Endothelial cell of umbilical vein (primary cell): ENCODE results near the gene AGBL5. TPM values are rescaled to one million over a fixed set of nuclear protein-coding genes. Genes with fewer than 3 reads are reported as not detected.
A peak's percentile ranks its signal among the peaks of the same experiment; 100 is the strongest.

Source experiments
- BruUV-seq: library from RNA; stranded (reverse); fragments of 400-500 nt; replicated peaks from 2 replicates; lab custom pipeline; 2021; lab: Mats Ljungman, UMichigan
- CTCF ChIA-PET: fragments of 300-600, 350-600 bp; sonication (Branson Sonifier 250); formaldehyde crosslinking; loops from one replicate; lab custom pipeline; 2021; ENCODE audit warnings: antibody characterized with exemption, inconsistent platforms; lab: Charles Lee
- POLR2A ChIA-PET: fragments of 300-600, 350-600 bp; sonication (Branson Sonifier 250); formaldehyde crosslinking; loops from one replicate; lab custom pipeline; 2021; ENCODE audit warnings: antibody characterized with exemption, inconsistent platforms; lab: Charles Lee
- DNase-seq: peaks from one replicate; pipeline ENCODE4 v3.0.0-alpha.2; 2011; ENCODE audit warnings: low read depth, low spot score
- FAIRE-seq: peaks from 2 replicates; lab custom pipeline; 2011; peaks lifted over from hg19 to GRCh38; lab: Jason Lieb, UNC
- H2AFZ ChIP-seq: 2 replicates; pipeline ENCODE4 v1.6.0; 2012; ENCODE audit warnings: low read depth, low read length, control low read depth, inconsistent platforms
- H3K27ac ChIP-seq: 2 replicates; pipeline ENCODE4 v1.5.1; 2011; ENCODE audit warnings: low read depth, mild to moderate bottlenecking, control low read depth, low read length, moderate library complexity; ENCODE audit not compliant: insufficient read depth
- H3K27me3 ChIP-seq, 2 experiments: 2 replicates each; pipeline versions ENCODE4 v1.6.0 to v1.6.1; 2011; ENCODE audit warnings: low read length in 2 of 2, mixed read lengths in 1 of 2; ENCODE audit not compliant: control insufficient read depth in 2 of 2, insufficient read depth in 2 of 2
- H3K36me3 ChIP-seq, 2 experiments: 2 replicates in 1 of 2; 3 replicates in 1 of 2; pipeline ENCODE4 v1.5.1; 2011; ENCODE audit warnings: low read length in 2 of 2, mild to moderate bottlenecking in 1 of 2, moderate library complexity in 1 of 2; ENCODE audit not compliant: control insufficient read depth in 2 of 2, insufficient read depth in 2 of 2; ENCODE audit errors: extremely low read depth in 1 of 2
- H3K4me1 ChIP-seq: 3 replicates; pipeline ENCODE4 v1.5.1; 2011; ENCODE audit warnings: mild to moderate bottlenecking, low read length; ENCODE audit not compliant: control insufficient read depth, insufficient read depth; ENCODE audit errors: extremely low read depth
- H3K4me2 ChIP-seq: 2 replicates; pipeline ENCODE4 v1.6.1; 2011; ENCODE audit warnings: low read length, control low read depth, mixed read lengths; ENCODE audit not compliant: insufficient read depth
- H3K4me3 ChIP-seq, 3 experiments: fragments of 200-600 bp in 1 of 3; sonication (generic), shearing (Covaris generic) in 1 of 3; replicated peaks in 1 of 3; 2 replicates each; pipeline ENCODE4 v1.5.1; 2011 to 2016; ENCODE audit warnings: control low read depth in 3 of 3, low read length in 3 of 3, mild to moderate bottlenecking in 2 of 3, inconsistent platforms in 1 of 3, low read depth in 1 of 3, moderate library complexity in 1 of 3; ENCODE audit not compliant: insufficient read depth in 1 of 3
- H3K79me2 ChIP-seq: 2 replicates; pipeline ENCODE4 v1.6.0; 2012; ENCODE audit warnings: low read length, inconsistent platforms; ENCODE audit not compliant: control insufficient read depth, insufficient read depth
- H3K9ac ChIP-seq: replicated peaks from 2 replicates; pipeline ENCODE3; 2011; ENCODE audit warnings: low read length, control low read depth; ENCODE audit not compliant: insufficient read depth; ENCODE audit errors: extremely low read depth
- H3K9me1 ChIP-seq: replicated peaks from 3 replicates; pipeline ENCODE4 v1.6.0; 2011; ENCODE audit warnings: mild to moderate bottlenecking, low read length; ENCODE audit not compliant: control insufficient read depth, insufficient read depth; ENCODE audit errors: extremely low read depth
- H3K9me3 ChIP-seq: replicated peaks from 2 replicates; pipeline ENCODE4 v1.5.1; 2012; ENCODE audit warnings: low read length, inconsistent platforms; ENCODE audit not compliant: control insufficient read depth, insufficient read depth
- H4K20me1 ChIP-seq: replicated peaks from 2 replicates; pipeline ENCODE3; 2011; ENCODE audit warnings: mild to moderate bottlenecking, low read length; ENCODE audit not compliant: control insufficient read depth, insufficient read depth; ENCODE audit errors: extremely low read depth
- dilution Hi-C: fragments of 300-500 bp; cut with MboI; formaldehyde crosslinking; loops from one replicate; pipeline ENCODE4 v1.15.0; 2019; ENCODE audit warnings: low sequenced_read_pairs; ENCODE audit not compliant: extremely low pct_ligation_motif_present
- intact Hi-C: fragments of 100-400 bp; cut with micrococcal nuclease; formaldehyde crosslinking; loops from one replicate; pipeline ENCODE4 v1.10.0; 2022
- polyA plus RNA-seq, 4 experiments: library from polyadenylated mRNA; depleted of rRNA in 3 of 4; stranded (reverse) in 3 of 4; unstranded in 1 of 4; fragments of >200 nt; gene quantifications; 2 replicates each; pipeline versions ENCODE4 v1.2.1 to v1.2.3, GENCODE V29; 2011 to 2012; ENCODE audit warnings: missing spikeins in 1 of 4
- total RNA-seq: library from RNA; stranded (reverse); gene quantifications from 2 replicates; pipeline ENCODE4 v1.2.3, GENCODE V29; 2021
- TF ChIP-seq, protein P1 (sequence below): IDR thresholded peaks from 2 replicates; pipeline ENCODE4 v1.6.1; 2011; ENCODE audit not compliant: insufficient read depth, insufficient read length
- TF ChIP-seq, protein P2 (sequence below), 2 donors: IDR thresholded peaks; 1 replicate in 1 of 2; 2 replicates in 1 of 2; pipeline ENCODE4 v1.5.1; 2011; ENCODE audit warnings: low read length in 2 of 2, mild to moderate bottlenecking in 2 of 2, moderate library complexity in 2 of 2, control low read depth in 1 of 2, inconsistent platforms in 1 of 2, low read depth in 1 of 2; ENCODE audit not compliant: insufficient read depth in 1 of 2; ENCODE audit errors: extremely low read depth in 1 of 2

AGBL5 gene
- total and polyA plus RNA-seq, 2 donors (not counting 3 experiments of a cell fraction or from before 2014, with no cell fraction given): 28.2 to 41.9 TPM

DNA sequence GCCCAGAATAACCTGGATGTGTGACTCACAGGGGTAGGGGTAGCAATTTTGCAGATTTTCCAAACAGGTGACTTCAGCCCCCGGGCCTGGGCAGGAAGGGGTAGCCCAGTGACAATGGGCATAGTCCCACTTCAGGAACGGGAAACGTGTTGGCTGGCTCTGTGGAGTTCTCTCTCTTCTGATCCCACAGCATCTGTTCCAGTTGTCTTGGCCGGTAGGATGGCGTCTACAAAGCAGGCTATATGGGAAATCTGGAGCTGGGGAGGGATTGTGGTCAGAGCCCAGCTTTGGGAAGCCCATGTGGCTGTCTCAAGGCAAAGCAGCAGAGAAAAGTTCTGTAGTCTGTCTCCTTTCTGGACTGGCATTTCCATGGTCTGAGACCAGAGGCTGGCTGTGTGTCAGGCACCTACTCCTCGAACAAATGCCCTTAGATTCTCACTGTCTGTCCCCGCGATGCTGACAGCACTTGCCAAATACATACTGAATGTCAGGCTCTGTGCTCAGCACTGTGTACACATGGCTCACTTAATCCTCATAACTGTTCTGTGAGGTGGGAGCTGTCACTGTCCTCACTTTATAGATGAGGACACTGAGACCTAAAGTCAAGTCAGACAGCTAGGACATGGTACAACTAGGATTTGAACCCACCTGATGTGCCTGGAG is 36.6 kb upstream of the AGBL5 start:
- FAIRE-seq (no peak), DNase-seq (no peak)
- intact Hi-C loops (no loop called here), dilution Hi-C loops (no loop called here)
- H3K27me3 ChIP-seq: no peaks in the 10 kb centered on the region
- H3K27ac ChIP-seq: no peak overlapping the region
- peaks cover 14% of the 10 kb centered on the region for H3K4me1 ChIP-seq
- H3K4me2 ChIP-seq: no peak overlapping the region
- no peaks in the 10 kb centered on the region for H4K20me1 ChIP-seq
- no peak overlapping the region for H2AFZ ChIP-seq
- H3K4me3 ChIP-seq: no peak overlapping the region
- H3K79me2 ChIP-seq: no peaks in the 10 kb centered on the region
- no peak overlapping the region for H3K9ac ChIP-seq
- CTCF ChIA-PET: interaction anchor here (1.1 to 6.0 kb wide), 8 partner anchors 9 to 161 kb away, joined by 3 to 355 read pairs (median 12); partner anchors contain the start of gene KHK
- no peaks in the 10 kb centered on the region for H3K9me3 ChIP-seq
- no TSS peak for BruUV-seq
- POLR2A ChIA-PET: no interaction called here
- TF ChIP-seq, protein P1, sequence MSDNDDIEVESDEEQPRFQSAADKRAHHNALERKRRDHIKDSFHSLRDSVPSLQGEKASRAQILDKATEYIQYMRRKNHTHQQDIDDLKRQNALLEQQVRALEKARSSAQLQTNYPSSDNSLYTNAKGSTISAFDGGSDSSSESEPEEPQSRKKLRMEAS: no peak
- H3K9me1 ChIP-seq: no peaks in the 10 kb centered on the region
- H3K36me3 ChIP-seq: no peaks in the 10 kb centered on the region

DNA sequence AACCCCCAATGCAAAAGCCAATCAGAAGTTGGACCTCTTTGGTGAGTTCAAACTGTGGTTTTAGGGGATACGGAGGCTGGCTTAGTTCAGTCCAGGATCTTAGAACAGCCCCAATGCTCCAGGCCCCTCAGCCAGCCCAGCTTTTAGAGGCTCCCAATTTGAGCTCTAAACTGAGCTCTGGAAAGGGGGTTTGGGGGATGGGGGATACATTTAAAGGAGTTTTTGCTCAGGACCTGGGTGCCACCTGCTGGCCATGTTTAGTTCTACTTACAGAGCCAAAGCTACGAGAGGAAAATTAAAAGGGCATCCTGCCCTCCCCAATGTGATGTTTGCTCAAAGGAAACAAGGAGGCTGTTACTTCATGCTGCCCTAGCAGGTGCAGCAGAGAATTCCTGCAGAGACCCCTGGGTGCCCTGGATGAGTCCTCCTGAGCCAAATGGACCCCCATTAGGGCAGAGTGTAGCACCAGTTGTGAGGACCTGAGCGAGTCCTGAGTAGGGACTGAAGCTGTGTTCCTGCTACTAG is 34.6 kb upstream of the AGBL5 start:
- Histone ChIP-seq H3K4me1 (peaks cover 13% of the 10 kb centered on the region), H3K36me3 (no peaks in the 10 kb centered on the region), H3K79me2 (no peaks in the 10 kb centered on the region), H3K27ac (no peak overlapping the region), H2AFZ (no peak overlapping the region), H3K9ac (no peak overlapping the region), H4K20me1 (no peaks in the 10 kb centered on the region), H3K4me3 (no peak overlapping the region), H3K9me3 (no peaks in the 10 kb centered on the region), H3K4me2 (no peak overlapping the region), H3K9me1 (no peaks in the 10 kb centered on the region), H3K27me3 (no peaks in the 10 kb centered on the region)
- dilution Hi-C loops: no loop called here
- ChIA-PET CTCF (interaction anchor here (0.6 to 6.0 kb wide), 38 partner anchors 9 to 1429 kb away, joined by 3 to 355 read pairs (median 5); partner anchors contain the start of genes KHK and MAPRE3), POLR2A (interaction anchor here (0.6 to 1.0 kb wide), 4 partner anchors 13 to 275 kb away, joined by 3 to 4 read pairs (median 4); no protein-coding TSS in a partner anchor)
- no TSS peak for BruUV-seq
- TF ChIP-seq, protein P1: no peak
- TF ChIP-seq, protein P2, sequence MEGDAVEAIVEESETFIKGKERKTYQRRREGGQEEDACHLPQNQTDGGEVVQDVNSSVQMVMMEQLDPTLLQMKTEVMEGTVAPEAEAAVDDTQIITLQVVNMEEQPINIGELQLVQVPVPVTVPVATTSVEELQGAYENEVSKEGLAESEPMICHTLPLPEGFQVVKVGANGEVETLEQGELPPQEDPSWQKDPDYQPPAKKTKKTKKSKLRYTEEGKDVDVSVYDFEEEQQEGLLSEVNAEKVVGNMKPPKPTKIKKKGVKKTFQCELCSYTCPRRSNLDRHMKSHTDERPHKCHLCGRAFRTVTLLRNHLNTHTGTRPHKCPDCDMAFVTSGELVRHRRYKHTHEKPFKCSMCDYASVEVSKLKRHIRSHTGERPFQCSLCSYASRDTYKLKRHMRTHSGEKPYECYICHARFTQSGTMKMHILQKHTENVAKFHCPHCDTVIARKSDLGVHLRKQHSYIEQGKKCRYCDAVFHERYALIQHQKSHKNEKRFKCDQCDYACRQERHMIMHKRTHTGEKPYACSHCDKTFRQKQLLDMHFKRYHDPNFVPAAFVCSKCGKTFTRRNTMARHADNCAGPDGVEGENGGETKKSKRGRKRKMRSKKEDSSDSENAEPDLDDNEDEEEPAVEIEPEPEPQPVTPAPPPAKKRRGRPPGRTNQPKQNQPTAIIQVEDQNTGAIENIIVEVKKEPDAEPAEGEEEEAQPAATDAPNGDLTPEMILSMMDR (IDR thresholded peaks at IDR 0.05; ENCODE audit: extremely low read depth in 1 of 2, insufficient read depth in 1 of 2, low read depth in 1 of 2, low read length in 2 of 2): peak; percentile 68 to 70
- peak; percentile 68 for FAIRE-seq
- intact Hi-C loops: loop anchor here (1.0 kb wide), 2 partner anchors 56 to 171 kb away; no protein-coding TSS in a partner anchor
- DNase-seq: peak; percentile 63
